Stimulated activated CD4-positive, alpha-beta T cell treated with anti-CD3 and anti-CD28 coated beads, Interleukin-12 subunit alpha, Interleukin-12 subunit beta, amount 100 ng/mL, for 4 hours (primary cell): Measurements from ENCODE around the gene ZNF593OS.

Source experiments
- DNase-seq: peaks from one replicate; pipeline ENCODE4 v3.0.0-alpha.2; 2020

The ZNF593OS gene

GRCh38 chr1:26158908-26159742, 12.5 kb downstream of the ZNF593OS start, which contains the start of gene FAM110D:
TSS of gene FAM110D (plus strand) at chr1:26159079. CDS start at chr1:26161292, 2,213 bp downstream.
- DNase-seq, result no peak

- DNase-seq, result no peak
These were observed 13.2 kb downstream of the ZNF593OS start for GRCh38 chr1:26158271-26158907.

- no peak for DNase-seq
These were observed 15.2 kb downstream of the ZNF593OS start for GRCh38 chr1:26156285-26157038.

- DNase-seq, result no peak
These were observed 16.0 kb downstream of the ZNF593OS start for GRCh38 chr1:26155370-26156284.

- DNase-seq, result no peak
These were observed 16.9 kb downstream of the ZNF593OS start for GRCh38 chr1:26154750-26155149.

GRCh38 chr1:26153966-26154532, 17.6 kb downstream of the ZNF593OS start:
- no peak for DNase-seq

GRCh38 chr1:26148887-26149286, 22.7 kb downstream of the ZNF593OS start:
- DNase-seq, result no peak

- DNase-seq, result no peak
These were observed 25.7 kb downstream of the ZNF593OS start for GRCh38 chr1:26145960-26146294.

GRCh38 chr1:26145041-26145959, 26.3 kb downstream of the ZNF593OS start:
- DNase-seq, result peak; percentile 66

GRCh38 chr1:26142159-26142558, 29.5 kb downstream of the ZNF593OS start:
- no peak for DNase-seq

- no peak for DNase-seq
These were observed 32.6 kb downstream of the ZNF593OS start for GRCh38 chr1:26138974-26139558.

GRCh38 chr1:26134466-26134865, 37.2 kb downstream of the ZNF593OS start:
- DNase-seq, result no peak

- no peak for DNase-seq
These were observed 38.8 kb downstream of the ZNF593OS start for GRCh38 chr1:26132834-26133167.

- DNase-seq, result no peak
These were observed 39.4 kb downstream of the ZNF593OS start for GRCh38 chr1:26132128-26132833.

- DNase-seq, result no peak
These were observed 40.9 kb downstream of the ZNF593OS start for GRCh38 chr1:26130695-26131094.

- no peak for DNase-seq
These were observed 41.9 kb downstream of the ZNF593OS start for GRCh38 chr1:26129778-26130177.

- DNase-seq, result no peak
These were observed 44.1 kb downstream of the ZNF593OS start for GRCh38 chr1:26127235-26128163.

- no peak for DNase-seq
These were observed 45.1 kb downstream of the ZNF593OS start for GRCh38 chr1:26126321-26127084.
